Measurements from ENCODE around the gene TIMP3.

DNA sequence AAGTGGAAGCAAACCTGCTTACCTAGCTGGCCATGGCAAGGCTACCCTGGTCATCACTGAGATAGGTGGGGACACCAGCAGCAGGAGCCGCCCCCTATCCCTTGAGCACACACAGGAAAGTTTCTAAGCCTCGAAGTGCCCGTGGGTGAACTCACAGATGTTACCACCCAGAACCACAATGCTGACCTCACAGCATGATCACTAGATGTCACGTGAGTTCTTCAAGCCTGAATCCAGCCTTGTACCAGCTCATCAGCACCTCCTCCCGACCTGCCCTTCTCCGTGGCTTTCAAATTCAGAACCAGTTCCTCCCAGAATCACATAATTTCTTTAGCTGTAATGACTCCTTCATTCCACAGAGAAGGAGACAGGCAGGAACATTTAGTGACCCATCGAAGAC, 24.7 kb upstream of the TIMP3 start:
- no peak for TF ChIP-seq CTCF (IDR thresholded peaks at IDR 0.05)
- no peak for TF ChIP-seq POLR2AphosphoS5 (IDR thresholded peaks at IDR 0.05)

Data from stomach (tissue), 4 donors.